Cardiac muscle cell (in vitro differentiated cells and primary cell): ENCODE measurements around the gene PRUNE2. TPM values are rescaled to one million over a fixed set of nuclear protein-coding genes. Genes with fewer than 3 reads are reported as not detected.
"Not testable (repeated sequence)": the region's sequence is repeated elsewhere in the genome, so short reads cannot be mapped to it uniquely, and the experiment has no call there.

Experiments used
- DNase-seq, 2 donors: peaks; one replicate each; pipeline versions ENCODE4 v3.0.0 to v3.0.0-alpha.2; 2010 to 2017; ENCODE audit warnings: low read depth in 1 of 2, low spot score in 1 of 2
- H3K27ac ChIP-seq: fragments of 200-600 bp; sonication (generic); 2 replicates; pipeline ENCODE4 v1.5.1; 2016
- H3K27me3 ChIP-seq: fragments of 200-600 bp; sonication (generic); 2 replicates; pipeline ENCODE4 v1.6.0; 2016; ENCODE audit warnings: control low read depth
- H3K36me3 ChIP-seq: fragments of 200-600 bp; sonication (generic); 2 replicates; pipeline ENCODE4 v1.5.1; 2016; ENCODE audit warnings: control low read depth
- H3K4me1 ChIP-seq: fragments of 200-600 bp; sonication (generic); 2 replicates; pipeline ENCODE4 v1.8.1; 2017; ENCODE audit warnings: low read depth, mild to moderate bottlenecking, mixed run types
- H3K4me3 ChIP-seq: fragments of 200-600 bp; sonication (generic); 2 replicates; pipeline ENCODE4 v1.5.1; 2016; ENCODE audit warnings: mild to moderate bottlenecking
- H3K9me3 ChIP-seq: fragments of 200-600 bp; sonication (generic); 2 replicates; pipeline ENCODE4 v1.5.1; 2017; ENCODE audit warnings: low read depth, mild to moderate bottlenecking, control low read depth
- CTCF ChIP-seq: IDR thresholded peaks from 2 replicates; pipeline ENCODE4 v1.5.1; 2012; ENCODE audit warnings: low read depth, mild to moderate bottlenecking, low read length
- polyA plus RNA-seq: library from polyadenylated mRNA; unstranded; fragments of >200 nt; fragmentation: Nextera tagmentation; extraction: Ambion mirVana; gene quantifications from 2 replicates; pipeline ENCODE4 v1.2.1, GENCODE V29; 2016
- total RNA-seq: library from RNA; depleted of rRNA; stranded (reverse); fragments of >200 nt; gene quantifications from 2 replicates; pipeline ENCODE4 v1.2.3, GENCODE V29; 2016

The PRUNE2 gene
- total and polyA plus RNA-seq, 2 experiments from 2014 or later = 5.5 to 14.4 TPM

- no peak for TF ChIP-seq CTCF
Measured at GRCh38 chr9:76756941-76757673, 148.8 kb downstream of the PRUNE2 start.

GRCh38 chr9:76756268-76756640, 149.7 kb downstream of the PRUNE2 start:
- peak; percentile 24 to 34 for DNase-seq
- H3K4me3 ChIP-seq = no peak overlapping the region
- H3K27me3 ChIP-seq = no peaks in the 10 kb centered on the region
- no peaks in the 10 kb centered on the region for H3K4me1 ChIP-seq
- H3K9me3 ChIP-seq = no peaks in the 10 kb centered on the region
- H3K36me3 ChIP-seq = no peaks in the 10 kb centered on the region
- TF ChIP-seq CTCF = no peak
- no peak overlapping the region for H3K27ac ChIP-seq

More at GRCh38 chr9:76756941-76757673, 148.8 kb downstream of the PRUNE2 start:
- Histone ChIP-seq H3K36me3 (no peaks in the 10 kb centered on the region), H3K27me3 (no peaks in the 10 kb centered on the region), H3K9me3 (no peaks in the 10 kb centered on the region), H3K4me3 (no peak overlapping the region), H3K27ac (no peak overlapping the region), H3K4me1 (no peaks in the 10 kb centered on the region)
- no peak for DNase-seq

- H3K27me3 ChIP-seq = no peaks in the 10 kb centered on the region
- H3K9me3 ChIP-seq = no peaks in the 10 kb centered on the region
- TF ChIP-seq CTCF = no peak
- H3K36me3 ChIP-seq = no peaks in the 10 kb centered on the region
- H3K27ac ChIP-seq = no peak overlapping the region
- H3K4me3 ChIP-seq = no peak overlapping the region
- no peak for DNase-seq
- H3K4me1 ChIP-seq = no peaks in the 10 kb centered on the region
Measured at GRCh38 chr9:76751001-76751400, 154.9 kb downstream of the PRUNE2 start.

- no peak for DNase-seq
- H3K9me3 ChIP-seq = no peaks in the 10 kb centered on the region
- no peaks in the 10 kb centered on the region for H3K36me3 ChIP-seq
- no peak overlapping the region for H3K4me3 ChIP-seq
- no peak for TF ChIP-seq CTCF
- no peaks in the 10 kb centered on the region for H3K27me3 ChIP-seq
- no peak overlapping the region for H3K27ac ChIP-seq
- H3K4me1 ChIP-seq = no peaks in the 10 kb centered on the region
Measured at GRCh38 chr9:76744336-76744735, 161.6 kb downstream of the PRUNE2 start.

DNA sequence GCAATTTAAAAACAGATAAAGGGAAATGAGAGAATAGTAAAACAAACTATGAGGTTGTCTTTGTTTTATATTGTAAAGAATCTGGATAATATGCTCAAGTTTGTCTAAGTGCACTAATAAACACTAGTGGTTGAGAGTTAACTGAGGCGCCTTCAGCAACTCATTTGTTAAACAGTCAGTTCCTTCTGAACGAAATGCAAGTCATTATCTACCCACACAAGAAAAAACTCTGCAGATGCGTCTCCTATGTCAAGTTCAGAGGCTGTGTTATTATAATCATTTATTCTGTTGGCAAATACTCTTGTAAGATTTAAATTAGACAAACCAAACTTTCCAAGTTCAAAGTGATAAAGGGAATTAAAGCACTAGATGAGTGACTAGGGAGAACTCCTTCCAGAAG, 162.0 kb downstream of the PRUNE2 start:
- no peak for DNase-seq
- Histone ChIP-seq H3K36me3 (no peaks in the 10 kb centered on the region), H3K4me3 (no peak overlapping the region), H3K27ac (no peak overlapping the region), H3K27me3 (no peaks in the 10 kb centered on the region), H3K9me3 (no peaks in the 10 kb centered on the region), H3K4me1 (peaks cover 2% of the 10 kb centered on the region)
- no peak for TF ChIP-seq CTCF

DNA sequence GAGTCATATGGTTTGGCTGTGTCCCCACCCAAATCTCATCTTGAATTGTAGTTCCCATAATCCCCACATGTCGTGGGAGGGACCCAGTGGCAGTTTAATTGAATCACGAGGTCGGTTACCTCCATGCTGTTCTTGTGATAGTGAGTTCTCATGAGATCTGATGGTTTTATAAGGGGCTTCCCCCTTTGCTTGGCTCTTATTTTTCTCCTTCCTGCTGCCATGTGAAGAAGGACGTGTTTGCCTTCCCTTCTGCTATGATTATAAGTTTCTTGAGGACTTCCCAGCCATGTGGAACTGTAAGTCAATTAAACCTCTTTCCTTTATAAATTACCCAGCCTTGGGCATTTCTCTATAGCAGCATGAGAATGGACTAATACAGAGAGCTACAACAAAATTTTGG, 163.0 kb downstream of the PRUNE2 start:
- not testable (repeated sequence) for H3K4me3 ChIP-seq, DNase-seq, H3K9me3 ChIP-seq, H3K4me1 ChIP-seq, H3K27me3 ChIP-seq, H3K27ac ChIP-seq, H3K36me3 ChIP-seq
